ENCODE measurements around the gene SIGLEC8.
"Not testable (repeated sequence)": the region's sequence is repeated elsewhere in the genome, so short reads cannot be mapped to it uniquely, and the experiment has no call there.

Gene SIGLEC8

GRCh38 chr19:51441410-51442390, 16.6 kb downstream of the SIGLEC8 start:
- DNase-seq: peak; percentile 94

GRCh38 chr19:51440846-51441409, 17.3 kb downstream of the SIGLEC8 start:
- peak; percentile 87 for DNase-seq

DNA sequence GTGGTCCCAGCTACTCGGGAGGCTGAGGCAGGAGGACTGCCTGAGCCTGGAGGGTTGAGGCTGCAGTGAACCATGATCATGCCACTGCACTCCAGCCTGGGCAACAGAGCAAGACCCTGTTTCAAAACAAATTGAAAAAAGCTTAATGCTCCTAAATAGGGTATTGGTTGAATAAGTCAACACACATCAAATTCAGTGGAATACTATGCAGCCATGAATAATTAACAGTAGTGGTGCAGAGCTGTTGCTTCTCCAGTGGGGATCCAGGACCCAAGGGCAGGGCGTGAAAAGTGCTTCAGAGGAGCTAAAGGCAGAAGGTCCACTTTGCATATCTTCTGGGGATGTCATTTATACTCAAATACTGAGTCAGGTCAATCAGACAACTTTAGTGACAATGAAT, 18.2 kb downstream of the SIGLEC8 start:
- DNase-seq: no peak

DNA sequence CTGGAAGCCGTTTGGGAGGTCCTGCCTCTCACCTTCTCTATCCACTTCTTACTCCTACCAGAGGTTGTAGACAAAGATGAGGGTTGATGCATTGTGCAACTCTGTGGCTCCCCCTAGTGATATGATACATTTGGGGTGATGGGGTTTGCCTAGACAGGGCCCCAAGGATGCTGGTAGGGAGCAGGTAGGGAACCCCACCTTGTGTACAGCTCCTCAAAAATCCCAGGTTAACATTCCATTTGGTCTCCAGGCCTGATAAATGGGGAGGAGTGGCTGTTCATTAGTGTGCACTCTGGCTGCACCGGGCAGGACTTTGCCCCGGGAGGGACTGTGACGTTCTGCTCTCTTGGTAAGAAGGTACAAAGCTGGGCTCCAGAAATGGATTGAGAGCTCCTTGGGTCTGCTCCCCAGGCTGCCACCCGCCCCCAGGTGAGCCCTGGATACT, 19.2 kb downstream of the SIGLEC8 start:
- DNase-seq: no peak

DNA sequence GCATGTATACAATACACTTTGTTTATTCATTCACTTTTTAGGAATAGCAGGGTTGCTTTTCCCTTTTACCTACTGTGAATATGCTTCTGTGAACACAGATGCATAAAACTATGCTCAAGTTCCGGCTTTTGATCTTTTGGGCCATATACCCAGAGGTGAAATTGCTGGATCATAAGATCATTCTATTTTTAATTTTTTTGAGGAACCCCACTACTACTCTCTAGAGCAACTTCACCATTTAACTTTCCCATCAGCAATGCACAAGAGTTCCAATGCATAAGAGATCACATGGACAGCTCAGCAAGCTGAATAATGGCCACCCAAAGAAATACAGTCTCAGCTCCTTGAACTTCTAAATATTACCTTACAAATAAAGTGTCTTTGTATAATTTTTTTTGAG, 23.8 kb downstream of the SIGLEC8 start:
- no peak for DNase-seq

DNA sequence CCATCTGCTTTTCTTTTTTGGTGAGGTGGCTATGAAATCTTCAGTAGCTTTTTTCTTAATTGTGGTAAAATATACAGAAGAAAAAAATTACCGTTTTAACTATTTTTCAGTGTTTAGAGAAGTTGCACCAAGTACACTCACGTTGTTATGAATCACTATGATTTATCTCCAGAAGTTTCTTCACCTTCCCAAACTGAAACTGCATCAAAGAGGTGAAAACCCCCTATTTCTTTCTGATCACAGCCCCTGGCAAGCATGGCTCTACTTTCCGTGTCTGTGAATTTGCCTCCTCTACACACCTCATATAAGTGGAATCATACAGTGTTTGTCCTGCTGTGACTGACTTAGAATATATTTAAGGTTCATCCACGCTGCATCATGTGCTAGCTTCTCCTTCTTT, 25.2 kb downstream of the SIGLEC8 start:
- DNase-seq: no peak

- DNase-seq: no peak
Observed at GRCh38 chr19:51431124-51431523, 27.1 kb downstream of the SIGLEC8 start.

DNA sequence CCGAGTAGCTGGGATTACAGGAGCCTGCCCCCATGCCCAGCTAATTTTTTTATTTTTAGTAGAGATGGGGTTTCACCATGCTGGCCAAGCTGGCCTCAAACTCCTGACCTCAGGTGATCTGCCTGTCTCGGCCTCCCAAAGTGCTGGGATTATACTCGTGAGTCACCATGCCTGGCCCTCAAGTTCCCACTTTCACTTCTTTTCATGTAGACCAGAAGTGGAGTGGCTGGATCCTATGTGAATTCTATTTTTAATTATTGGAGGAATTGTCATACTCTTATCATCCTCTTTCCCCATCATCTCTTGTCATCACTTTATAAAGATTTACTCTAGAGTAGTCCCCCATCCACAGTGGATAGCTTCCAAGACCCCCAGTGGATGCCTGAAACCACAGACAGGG, 28.0 kb downstream of the SIGLEC8 start:
- no peak for DNase-seq

GRCh38 chr19:51427201-51427600, 31.1 kb downstream of the SIGLEC8 start:
- DNase-seq: no peak

DNA sequence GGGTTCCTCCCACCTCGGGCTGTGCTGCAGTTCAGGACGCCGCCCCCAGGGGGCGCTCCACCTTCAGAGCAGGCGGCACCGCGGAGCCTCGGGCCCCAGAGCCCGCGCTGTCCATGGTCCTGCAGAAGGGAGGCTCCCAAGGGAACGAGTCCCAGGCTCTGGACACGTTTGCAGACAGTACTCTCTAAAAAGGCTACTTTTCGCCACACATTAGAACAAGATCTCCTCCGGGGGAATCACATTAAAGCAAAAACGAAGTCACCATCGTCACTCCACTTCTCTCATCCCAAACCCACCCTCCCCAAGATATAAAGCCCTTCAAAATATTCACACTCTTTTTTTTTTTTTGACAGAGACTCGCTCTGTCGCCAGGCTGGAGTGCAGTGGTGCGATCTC, 36.2 kb downstream of the SIGLEC8 start:
- DNase-seq: peak; percentile 94

GRCh38 chr19:51421229-51422052, 36.8 kb downstream of the SIGLEC8 start:
- DNase-seq: no peak

DNA sequence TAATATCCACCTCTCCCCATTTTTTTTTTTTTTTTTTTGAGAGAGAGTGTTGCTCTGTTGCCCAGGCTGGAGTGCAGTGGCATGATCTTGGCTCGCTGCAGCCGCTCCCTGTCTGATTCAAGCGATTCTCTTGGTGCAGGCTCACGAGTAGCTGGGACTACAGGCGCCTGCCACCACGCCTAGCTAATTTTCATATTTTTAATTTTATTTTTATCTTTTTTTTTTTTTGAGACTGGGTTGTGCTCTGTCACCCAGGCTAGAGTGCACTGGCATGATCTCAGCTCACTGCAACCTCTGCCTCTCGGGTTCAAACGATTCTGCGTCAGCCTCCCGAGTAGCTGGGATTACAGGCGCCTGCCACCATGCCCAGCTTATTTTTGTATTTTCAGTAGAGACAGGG, 37.7 kb downstream of the SIGLEC8 start:
- DNase-seq: not testable (repeated sequence)

DNA sequence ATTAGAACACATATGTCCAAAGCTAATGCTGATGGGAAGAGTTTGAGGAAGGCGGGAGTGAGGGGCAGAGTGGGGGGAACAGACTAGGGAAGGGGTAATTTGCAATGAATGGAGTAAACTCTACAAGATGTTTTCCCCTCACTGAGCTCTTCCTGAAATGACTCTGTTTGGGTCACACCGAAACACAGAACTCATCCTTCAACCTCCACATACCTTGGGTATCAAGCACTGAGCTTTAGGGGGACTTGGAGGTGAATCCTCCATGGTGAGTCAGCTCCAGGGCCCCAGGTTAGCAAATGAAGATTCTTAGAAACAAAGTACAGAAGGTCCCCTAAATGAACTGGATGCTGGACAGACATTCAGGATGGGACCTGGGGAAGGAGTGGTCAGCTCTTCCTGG, 39.5 kb downstream of the SIGLEC8 start:
- DNase-seq: no peak

- DNase-seq: no peak
Observed at GRCh38 chr19:51417810-51418157, 40.5 kb downstream of the SIGLEC8 start.

- no peak for DNase-seq
Observed at GRCh38 chr19:51417107-51417809, 41.0 kb downstream of the SIGLEC8 start, which contains the start of gene SIGLEC10. TSS of gene SIGLEC10 (minus strand) at chr19:51417642. CDS start at chr19:51417581, 61 bp downstream.

- not testable (repeated sequence) for DNase-seq
Observed at GRCh38 chr19:51416422-51416821, 41.8 kb downstream of the SIGLEC8 start.

DNA sequence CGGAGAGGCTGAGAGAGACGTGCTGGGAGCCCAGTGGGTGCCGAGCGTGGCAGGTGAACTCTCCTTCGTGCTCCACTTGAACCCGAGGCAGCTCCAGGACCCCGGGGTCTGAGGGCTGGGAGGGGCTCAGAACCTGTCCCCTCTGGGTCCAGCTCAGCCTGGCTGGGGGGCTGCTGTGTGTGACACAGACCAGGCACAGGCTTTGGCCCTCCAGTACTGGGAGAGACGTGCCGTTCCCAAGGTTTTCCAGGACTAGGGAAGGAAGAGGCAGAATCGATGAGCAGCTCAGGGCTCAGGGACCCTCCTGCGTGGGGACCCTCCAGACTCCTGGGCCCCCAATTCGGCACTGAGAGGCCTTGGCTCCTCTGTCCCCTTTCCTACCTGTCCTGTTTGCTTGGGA, 43.1 kb downstream of the SIGLEC8 start:
- DNase-seq: no peak

GRCh38 chr19:51410950-51411748, 47.1 kb downstream of the SIGLEC8 start:
- no peak for DNase-seq

DNA sequence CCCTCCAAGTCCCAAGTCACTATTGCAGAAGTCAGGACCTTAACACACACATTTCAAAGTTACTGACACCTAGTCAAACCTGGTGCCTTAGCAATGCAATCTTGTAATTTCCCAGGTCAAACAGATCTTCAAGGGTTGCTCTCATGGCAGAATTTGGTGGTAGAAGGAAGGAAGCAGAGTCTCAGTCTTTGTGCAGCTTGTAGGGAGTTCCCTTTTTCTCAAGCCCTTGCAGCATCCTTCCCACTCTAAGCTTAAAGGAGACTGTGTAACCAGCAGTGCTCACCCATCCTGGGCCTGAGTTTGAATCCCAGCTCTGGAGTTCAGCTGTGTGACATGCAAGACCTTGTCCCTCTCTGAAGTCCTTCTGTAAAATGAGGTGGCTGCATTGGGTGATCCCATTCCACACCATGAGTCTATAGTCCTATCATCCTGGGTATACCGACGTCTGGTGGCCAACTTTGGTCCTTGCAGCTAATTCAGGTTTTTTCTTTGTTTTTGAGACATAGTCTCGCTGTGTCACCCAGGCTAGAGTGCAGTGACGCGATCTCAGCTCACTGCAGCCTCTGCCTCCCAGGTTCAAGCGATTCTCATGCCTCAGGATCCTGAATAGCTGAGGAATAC, 50.6 kb downstream of the SIGLEC8 start:
- DNase-seq: peak; percentile 69

- no peak for DNase-seq
Observed at GRCh38 chr19:51402117-51402516, 56.1 kb downstream of the SIGLEC8 start.
